Stimulated activated CD8-positive, alpha-beta memory T cell treated with anti-CD3 and anti-CD28 coated beads, Interleukin-4, amount 100 ng/mL, for 1 hour (primary cell): Measurements from ENCODE around the gene SLC23A2.
"Not testable (repeated sequence)": the region's sequence is repeated elsewhere in the genome, so short reads cannot be mapped to it uniquely, and the experiment has no call there.

Experiments used
- DNase-seq, 2 donors: peaks; one replicate each; pipeline ENCODE4 v3.0.0-alpha.2; 2020; ENCODE audit warnings: low read depth in 2 of 2, low spot score in 1 of 2

SLC23A2 gene

GRCh38 chr20:4850960-4851359 is 150.3 kb downstream of the SLC23A2 start:
- DNase-seq = no peak

- not testable (repeated sequence) for DNase-seq
Measured at GRCh38 chr20:4848829-4849228, 152.5 kb downstream of the SLC23A2 start.

GRCh38 chr20:4848041-4848440 is 153.3 kb downstream of the SLC23A2 start:
- no peak for DNase-seq

- DNase-seq = no peak
Measured at GRCh38 chr20:4846821-4847220, 154.5 kb downstream of the SLC23A2 start.

- DNase-seq = no peak
Measured at GRCh38 chr20:4844751-4845465, 156.4 kb downstream of the SLC23A2 start.

GRCh38 chr20:4844325-4844724 is 157.0 kb downstream of the SLC23A2 start:
- DNase-seq = no peak

- no peak for DNase-seq
Measured at GRCh38 chr20:4840801-4841200, 160.5 kb downstream of the SLC23A2 start.

GRCh38 chr20:4838526-4838925 is 162.8 kb downstream of the SLC23A2 start:
- no peak for DNase-seq

- DNase-seq = no peak
Measured at GRCh38 chr20:4837760-4838159, 163.6 kb downstream of the SLC23A2 start.

GRCh38 chr20:4836935-4837334 is 164.4 kb downstream of the SLC23A2 start:
- DNase-seq = no peak

- no peak for DNase-seq
Measured at GRCh38 chr20:4836473-4836872, 164.8 kb downstream of the SLC23A2 start.

GRCh38 chr20:4835244-4836177 is 165.8 kb downstream of the SLC23A2 start:
- no peak for DNase-seq

GRCh38 chr20:4833074-4833728 is 168.1 kb downstream of the SLC23A2 start:
- no peak for DNase-seq

- DNase-seq = no peak
Measured at GRCh38 chr20:4832469-4832868, 168.8 kb downstream of the SLC23A2 start.

GRCh38 chr20:4830696-4831095 is 170.6 kb downstream of the SLC23A2 start:
- no peak for DNase-seq

- no peak for DNase-seq
Measured at GRCh38 chr20:4830259-4830658, 171.1 kb downstream of the SLC23A2 start.

GRCh38 chr20:4829514-4830215 is 171.6 kb downstream of the SLC23A2 start:
- no peak for DNase-seq

GRCh38 chr20:4828830-4829513 is 172.3 kb downstream of the SLC23A2 start:
- no peak for DNase-seq

GRCh38 chr20:4821590-4821989 is 179.7 kb downstream of the SLC23A2 start:
- DNase-seq = no peak

- DNase-seq = no peak
Measured at GRCh38 chr20:4820806-4821518, 180.3 kb downstream of the SLC23A2 start.
